ENCODE results near the gene RPL37. TPM values are rescaled to one million over a fixed set of nuclear protein-coding genes. Genes with fewer than 3 reads are reported as not detected.

The RPL37 gene
- total RNA-seq, 6 experiments from 2014 or later: 854 to 1,142 (median 1,034) TPM

DNA sequence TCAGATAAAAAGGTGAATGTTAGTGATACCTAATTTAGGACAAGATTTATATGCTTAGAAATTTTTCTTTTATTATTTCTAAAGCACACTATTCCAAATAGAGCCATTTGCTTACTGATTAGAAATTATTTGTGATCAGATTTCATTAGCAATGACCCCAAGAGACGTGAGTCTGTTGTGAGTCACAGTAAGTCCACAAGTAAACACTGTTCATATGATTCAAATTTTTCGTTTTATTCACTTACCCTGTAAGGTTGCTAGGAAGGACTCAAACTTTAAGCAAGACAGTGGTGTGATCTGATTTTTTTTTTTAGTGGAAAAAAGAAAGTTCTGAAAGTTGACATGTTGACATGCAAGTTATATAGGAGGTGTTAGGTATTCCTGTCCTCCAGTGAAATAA, 7.3 kb upstream of the RPL37 start:
- peaks cover 28% of the 10 kb centered on the region for H3K4me1 Mint-ChIP-seq (ENCODE audit: low read depth)
- peaks cover 3% of the 10 kb centered on the region; the same call in 1 of the 2 replicates for H3K36me3 Mint-ChIP-seq (ENCODE audit: low read depth)
- H3K27ac Mint-ChIP-seq: peak overlapping the region; percentile 89
- no peak for TF ChIP-seq CTCF (IDR thresholded peaks at IDR 0.05)
- DNase-seq: no peak
- peaks cover 4% of the 10 kb centered on the region for H3K27me3 Mint-ChIP-seq (ENCODE audit: insufficient read depth)
- no peaks in the 10 kb centered on the region for H3K9me3 Mint-ChIP-seq
- peak overlapping the region; percentile 85; the same call in 1 of the 2 replicates for H3K4me3 Mint-ChIP-seq

DNA sequence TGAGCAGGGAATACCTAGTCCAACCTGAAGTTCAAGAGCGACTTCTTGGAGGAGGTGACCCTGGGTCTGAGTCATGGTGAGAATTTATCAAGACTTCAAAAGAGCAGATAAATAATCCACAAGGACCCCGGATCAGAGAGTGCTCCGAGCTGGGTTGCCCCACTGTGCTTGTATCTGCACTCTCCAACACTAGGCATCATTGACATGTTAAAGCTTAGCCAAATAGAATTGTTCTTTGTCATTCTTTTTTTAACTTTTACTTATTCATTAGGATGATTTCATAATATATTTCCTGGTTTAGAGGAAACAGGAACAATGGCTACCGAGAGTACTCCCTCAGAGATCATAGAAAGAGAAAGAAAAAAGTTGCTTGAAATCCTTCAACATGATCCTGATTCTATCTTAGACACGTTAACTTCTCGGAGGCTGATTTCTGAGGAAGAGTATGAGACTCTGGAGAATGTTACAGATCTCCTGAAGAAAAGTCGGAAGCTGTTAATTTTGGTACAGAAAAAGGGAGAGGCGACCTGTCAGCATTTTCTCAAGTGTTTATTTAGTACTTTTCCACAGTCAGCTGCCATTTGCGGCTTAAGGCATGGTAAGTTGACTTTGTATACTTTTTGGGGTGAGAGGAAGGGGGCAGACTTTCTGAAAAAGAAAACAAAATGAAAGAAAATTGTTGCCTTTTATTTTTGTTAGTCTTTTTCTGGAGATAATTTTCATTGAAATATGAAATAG, 6.2 kb upstream of the RPL37 start, which contains the start of gene CARD6:
TSS of gene CARD6 (plus strand) at position 300 of the 738 bp plus-strand sequence. CDS start at position 316, 16 bp downstream.
- peak; percentile 38; the same call in 1 of the 2 replicates for TF ChIP-seq CTCF (IDR thresholded peaks at IDR 0.05)
- peaks cover 3% of the 10 kb centered on the region; the same call in 1 of the 2 replicates for H3K36me3 Mint-ChIP-seq (ENCODE audit: low read depth)
- no peak for DNase-seq
- peaks cover 31% of the 10 kb centered on the region for H3K4me1 Mint-ChIP-seq (ENCODE audit: low read depth)
- peak within 1 kb of the TSS; percentile 89 for H3K27ac Mint-ChIP-seq
- peak within 1 kb of the TSS; percentile 85 for H3K4me3 Mint-ChIP-seq
- no peaks in the 10 kb centered on the region for H3K9me3 Mint-ChIP-seq
- peaks cover 4% of the 10 kb centered on the region for H3K27me3 Mint-ChIP-seq (ENCODE audit: insufficient read depth)

GRCh38 chr5:40838086-40838485, 3.1 kb upstream of the RPL37 start:
- H3K36me3 Mint-ChIP-seq (ENCODE audit: low read depth): peaks cover 26% of the 10 kb centered on the region
- TF ChIP-seq CTCF (IDR thresholded peaks at IDR 0.05): no peak
- peaks cover 7% of the 10 kb centered on the region; the same call in 1 of the 2 replicates for H3K9me3 Mint-ChIP-seq
- peaks cover 47% of the 10 kb centered on the region for H3K4me1 Mint-ChIP-seq (ENCODE audit: low read depth)
- DNase-seq: no peak
- no peak overlapping the region for H3K27ac Mint-ChIP-seq
- no peak overlapping the region for H3K4me3 Mint-ChIP-seq
- H3K27me3 Mint-ChIP-seq (ENCODE audit: insufficient read depth): peaks cover 5% of the 10 kb centered on the region

DNA sequence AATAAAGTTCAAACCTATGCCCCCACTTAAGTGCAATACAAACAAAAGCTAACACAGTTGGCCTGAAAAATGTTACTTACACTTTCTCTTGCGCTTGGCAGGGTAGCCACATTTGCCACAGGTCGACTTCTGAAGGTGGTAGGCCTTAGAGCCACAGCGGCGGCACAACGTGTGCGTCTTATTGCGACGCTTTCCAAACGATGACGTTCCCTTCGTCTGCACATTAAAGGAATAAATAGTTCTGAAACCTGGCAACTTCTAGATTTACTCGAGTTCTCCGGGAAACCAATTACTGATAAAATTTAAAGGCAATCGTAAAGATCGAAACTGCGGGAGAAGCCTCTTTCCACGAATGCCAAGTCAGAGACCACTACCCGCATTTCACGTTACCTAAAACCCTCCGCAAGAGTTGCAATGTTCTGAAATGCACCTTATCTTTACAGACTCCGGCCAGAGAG, 602 bp downstream of the RPL37 start:
- Mint-ChIP-seq H3K36me3 (ENCODE audit: low read depth) (peaks cover 58% of the 10 kb centered on the region), H3K4me3 (peak overlapping the region; percentile 100), H3K27ac (peak overlapping the region; percentile 100), H3K9me3 (peaks cover 7% of the 10 kb centered on the region; the same call in 1 of the 2 replicates), H3K27me3 (ENCODE audit: insufficient read depth) (peaks cover 5% of the 10 kb centered on the region), H3K4me1 (ENCODE audit: low read depth) (peaks cover 51% of the 10 kb centered on the region)
- DNase-seq: no peak
- TF ChIP-seq CTCF (IDR thresholded peaks at IDR 0.05): no peak

DNA sequence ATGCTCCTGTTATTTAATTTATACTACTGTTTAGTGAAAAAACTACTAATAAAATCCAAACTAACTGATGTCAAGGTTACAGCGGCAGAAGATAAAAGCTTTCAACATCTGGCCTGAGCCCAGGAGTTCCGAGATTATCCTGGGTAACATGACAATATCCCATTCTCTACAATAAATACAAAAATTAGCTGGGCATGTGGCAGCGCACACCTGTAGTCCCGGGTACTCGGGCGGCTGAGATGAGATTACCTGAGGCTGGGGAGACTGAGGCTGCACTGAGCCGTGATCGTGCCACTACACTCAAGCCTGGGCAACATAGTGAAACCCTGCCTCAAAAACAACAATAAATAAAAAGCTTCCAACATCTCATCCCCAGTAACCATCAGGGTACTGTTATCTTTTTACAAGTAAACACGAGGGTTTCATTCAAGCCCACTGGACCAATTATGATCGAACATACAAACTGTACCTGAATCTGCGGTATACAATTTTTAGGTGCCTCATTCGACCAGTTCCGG, 1.3 kb downstream of the RPL37 start:
- Mint-ChIP-seq H3K9me3 (peaks cover 7% of the 10 kb centered on the region; the same call in 1 of the 2 replicates), H3K36me3 (ENCODE audit: low read depth) (peaks cover 64% of the 10 kb centered on the region)
- no peak for DNase-seq

More for the DNA sequence above, 1.3 kb downstream of the RPL37 start:
- peak overlapping the region; percentile 100 for H3K4me3 Mint-ChIP-seq
- H3K4me1 Mint-ChIP-seq (ENCODE audit: low read depth): peaks cover 58% of the 10 kb centered on the region
- TF ChIP-seq CTCF (IDR thresholded peaks at IDR 0.05): no peak
- peak overlapping the region; percentile 100 for H3K27ac Mint-ChIP-seq
- H3K27me3 Mint-ChIP-seq (ENCODE audit: insufficient read depth): peaks cover 6% of the 10 kb centered on the region

All from HFFc6 (cell line).